ENCODE data around the gene LMF1. TPM values are rescaled to one million over a fixed set of nuclear protein-coding genes. Genes with fewer than 3 reads are reported as not detected.

Gene LMF1
- total and polyA plus RNA-seq, 2 of the 8 experiments (the other 6 are each of a cell fraction or from before 2014, with no cell fraction given), result 3.5 to 9.1 TPM

- TF ChIP-seq CTCF (IDR thresholded peaks at IDR 0.05; ENCODE audit: control extremely low read depth in 1 of 3, insufficient read depth in 1 of 3, low read depth in 1 of 3, low read length in 3 of 3) (no peak), RBBP5 (IDR thresholded peaks at IDR 0.05; ENCODE audit: borderline replicate concordance, low read depth, low read length) (no peak), FOSL1 (IDR thresholded peaks at IDR 0.05; ENCODE audit: insufficient read depth, low read depth, low read length) (no peak), CTBP2 (IDR thresholded peaks at IDR 0.05; ENCODE audit: borderline replicate concordance, insufficient read depth, insufficient read length, low read length) (no peak), BRCA1 (IDR thresholded peaks at IDR 0.05; ENCODE audit: low read depth, low read length) (no peak), KDM5A (IDR thresholded peaks at IDR 0.05; ENCODE audit: low read length) (no peak), ATF3 (IDR thresholded peaks at IDR 0.05; ENCODE audit: insufficient read depth, low read depth, low read length) (no peak)
These were observed 1.7 kb upstream of the LMF1 start (continued) for GRCh38 chr16:972316-973002.

Measured in H1 (cell line).